ENCODE measurements around the gene PTPRN2. TPM values are rescaled to one million over a fixed set of nuclear protein-coding genes. Genes with fewer than 3 reads are reported as not detected.

Gene PTPRN2
- total RNA-seq, 1 donor from 2014 or later = 2.4 TPM

DNA sequence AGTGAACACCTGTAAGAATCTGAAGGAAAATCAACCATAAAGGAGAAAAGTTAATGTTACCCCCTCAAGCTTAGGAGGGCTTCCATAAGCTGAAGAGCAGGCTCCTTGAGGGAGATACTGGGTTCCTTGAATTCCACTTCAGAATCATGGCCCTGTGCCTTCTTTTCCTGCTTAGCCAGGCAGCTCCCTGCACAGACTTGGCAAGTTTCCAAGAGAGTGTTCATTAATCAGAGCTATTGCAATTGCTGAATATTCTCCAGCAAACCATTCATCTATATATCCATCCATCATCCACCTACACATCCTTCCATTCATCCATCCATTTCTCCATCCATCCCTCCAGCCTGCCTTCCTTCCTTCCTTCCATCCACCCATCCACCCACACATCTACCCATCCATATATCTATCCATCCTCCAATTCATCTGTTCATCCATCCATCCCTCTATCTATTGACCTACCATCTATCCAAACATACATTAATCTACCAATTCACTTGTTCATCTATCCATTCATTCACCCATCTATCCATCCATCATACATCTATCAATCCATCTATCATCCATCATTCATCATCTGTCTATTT is 574.4 kb downstream of the PTPRN2 start:
- no peaks in the 10 kb centered on the region for H3K27me3 ChIP-seq (ENCODE audit: control insufficient read depth, insufficient read depth, low read length)
- no peaks in the 10 kb centered on the region for H3K36me3 ChIP-seq (ENCODE audit: control insufficient read depth, insufficient read depth, low read length)
- no peak overlapping the region for H3K4me3 ChIP-seq (ENCODE audit: low read depth, low read length)
- DNase-seq (ENCODE audit: low read depth) = no peak
- TF ChIP-seq, protein P1, sequence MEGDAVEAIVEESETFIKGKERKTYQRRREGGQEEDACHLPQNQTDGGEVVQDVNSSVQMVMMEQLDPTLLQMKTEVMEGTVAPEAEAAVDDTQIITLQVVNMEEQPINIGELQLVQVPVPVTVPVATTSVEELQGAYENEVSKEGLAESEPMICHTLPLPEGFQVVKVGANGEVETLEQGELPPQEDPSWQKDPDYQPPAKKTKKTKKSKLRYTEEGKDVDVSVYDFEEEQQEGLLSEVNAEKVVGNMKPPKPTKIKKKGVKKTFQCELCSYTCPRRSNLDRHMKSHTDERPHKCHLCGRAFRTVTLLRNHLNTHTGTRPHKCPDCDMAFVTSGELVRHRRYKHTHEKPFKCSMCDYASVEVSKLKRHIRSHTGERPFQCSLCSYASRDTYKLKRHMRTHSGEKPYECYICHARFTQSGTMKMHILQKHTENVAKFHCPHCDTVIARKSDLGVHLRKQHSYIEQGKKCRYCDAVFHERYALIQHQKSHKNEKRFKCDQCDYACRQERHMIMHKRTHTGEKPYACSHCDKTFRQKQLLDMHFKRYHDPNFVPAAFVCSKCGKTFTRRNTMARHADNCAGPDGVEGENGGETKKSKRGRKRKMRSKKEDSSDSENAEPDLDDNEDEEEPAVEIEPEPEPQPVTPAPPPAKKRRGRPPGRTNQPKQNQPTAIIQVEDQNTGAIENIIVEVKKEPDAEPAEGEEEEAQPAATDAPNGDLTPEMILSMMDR (IDR thresholded peaks at IDR 0.05; ENCODE audit: insufficient read depth, low read length, poor library complexity, severe bottlenecking) = no peak

DNA sequence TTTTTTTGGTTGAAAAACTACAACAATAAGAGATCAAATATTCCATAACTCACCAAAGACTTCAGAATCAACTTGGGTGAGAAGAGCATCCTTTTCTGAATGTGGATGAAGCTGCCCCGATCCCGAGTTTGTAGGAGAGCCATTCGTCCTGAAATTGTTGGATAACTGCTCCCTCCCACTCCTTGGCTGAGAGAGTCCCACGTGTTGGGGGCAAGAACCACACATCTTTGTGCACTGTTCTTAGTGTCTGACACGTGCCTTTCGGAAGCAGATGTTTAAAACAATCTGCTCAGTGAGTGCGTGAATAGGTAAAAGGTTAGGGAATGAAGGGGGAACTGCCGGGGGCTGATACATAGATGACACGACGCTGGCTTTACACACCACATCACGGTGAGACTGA is 575.7 kb downstream of the PTPRN2 start:
- H3K36me3 ChIP-seq (ENCODE audit: control insufficient read depth, insufficient read depth, low read length) = no peaks in the 10 kb centered on the region
- no peak overlapping the region for H3K4me3 ChIP-seq (ENCODE audit: low read depth, low read length)
- no peak for DNase-seq (ENCODE audit: low read depth)
- TF ChIP-seq, protein P1 (IDR thresholded peaks at IDR 0.05; ENCODE audit: insufficient read depth, low read length, poor library complexity, severe bottlenecking) = no peak
- no peaks in the 10 kb centered on the region for H3K27me3 ChIP-seq (ENCODE audit: control insufficient read depth, insufficient read depth, low read length)

DNA sequence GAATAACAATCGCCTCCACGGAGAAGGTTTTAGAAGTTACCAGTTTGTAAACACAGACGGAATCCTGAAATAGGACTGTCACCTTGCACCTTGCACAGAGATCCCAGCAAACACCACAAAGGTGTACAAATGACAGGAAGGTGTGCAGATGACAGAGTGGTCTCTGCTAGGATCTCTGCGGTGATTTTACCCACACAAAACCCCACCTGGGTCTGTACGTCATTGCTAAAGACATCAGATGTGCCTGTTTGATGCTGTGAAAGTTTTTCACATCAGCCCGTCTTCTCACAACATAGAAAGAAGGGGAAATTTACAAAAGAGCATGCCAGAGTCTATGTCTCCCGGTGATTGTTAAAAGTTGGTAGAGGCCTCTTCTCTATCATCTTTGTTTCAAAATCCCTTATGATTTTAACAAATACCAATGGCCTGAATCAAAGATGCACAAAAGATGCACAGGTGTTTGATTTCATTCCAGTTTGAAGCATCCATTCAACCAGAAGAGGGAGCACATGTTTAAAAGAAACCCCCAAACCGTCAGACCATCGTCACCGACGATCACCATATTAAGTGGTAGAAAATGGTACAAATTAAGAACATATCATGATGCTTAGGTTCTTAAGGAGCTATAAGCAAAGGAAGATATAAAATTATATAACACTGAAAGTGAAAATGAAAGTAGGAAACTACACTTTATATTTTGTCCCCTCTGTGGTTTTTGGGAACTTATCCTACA is 576.5 kb downstream of the PTPRN2 start:
- no peaks in the 10 kb centered on the region for H3K36me3 ChIP-seq (ENCODE audit: control insufficient read depth, insufficient read depth, low read length)

DNA sequence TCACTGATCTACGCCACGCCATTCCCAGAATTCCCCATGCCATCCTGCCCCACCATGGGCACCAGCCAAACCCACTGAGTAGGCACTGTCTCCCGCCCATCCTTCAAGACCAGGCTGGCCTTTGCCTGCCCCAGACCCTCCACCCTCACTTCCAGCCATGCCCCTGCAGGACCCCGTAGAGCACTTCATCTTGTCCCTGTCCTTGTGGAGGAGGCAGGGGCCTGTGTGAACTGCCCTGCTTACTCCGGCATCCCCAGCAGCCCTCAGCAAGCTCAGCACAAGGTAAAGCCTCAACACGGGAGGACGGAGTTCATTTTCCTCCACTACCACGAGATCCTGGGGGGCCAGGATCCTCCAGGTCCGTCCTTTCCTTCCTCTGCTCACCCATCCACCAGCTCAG is 577.7 kb downstream of the PTPRN2 start:
- no peak for DNase-seq (ENCODE audit: low read depth)
- Histone ChIP-seq H3K4me3 (ENCODE audit: low read depth, low read length) (no peak overlapping the region), H3K27me3 (ENCODE audit: control insufficient read depth, insufficient read depth, low read length) (no peaks in the 10 kb centered on the region), H3K36me3 (ENCODE audit: control insufficient read depth, insufficient read depth, low read length) (no peaks in the 10 kb centered on the region)
- TF ChIP-seq, protein P1 (IDR thresholded peaks at IDR 0.05; ENCODE audit: insufficient read depth, low read length, poor library complexity, severe bottlenecking) = no peak

More for the DNA sequence above, 576.5 kb downstream of the PTPRN2 start:
- Histone ChIP-seq H3K27me3 (ENCODE audit: control insufficient read depth, insufficient read depth, low read length) (no peaks in the 10 kb centered on the region), H3K4me3 (ENCODE audit: low read depth, low read length) (no peak overlapping the region)
- DNase-seq (ENCODE audit: low read depth) = no peak
- TF ChIP-seq, protein P1 (IDR thresholded peaks at IDR 0.05; ENCODE audit: insufficient read depth, low read length, poor library complexity, severe bottlenecking) = no peak

DNA sequence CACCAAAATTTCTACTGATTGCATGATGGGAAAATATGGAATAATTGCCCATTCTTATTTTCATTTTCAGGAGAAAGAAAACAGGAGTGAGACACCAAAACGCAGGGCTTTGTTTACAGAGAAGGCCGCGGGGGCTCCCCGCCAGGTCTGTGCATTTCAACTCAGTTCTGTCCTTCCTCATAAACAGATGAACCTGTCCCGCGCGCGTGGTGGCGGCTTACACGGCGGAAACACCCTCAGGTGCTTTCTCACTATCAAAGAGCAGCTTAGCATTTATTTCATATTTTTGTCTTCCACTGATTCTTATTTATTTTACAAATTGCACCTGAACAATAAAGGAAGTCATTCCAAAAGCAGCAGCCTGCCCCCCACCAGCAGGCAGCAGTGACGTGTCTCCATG is 579.4 kb downstream of the PTPRN2 start:
- TF ChIP-seq, protein P1 (IDR thresholded peaks at IDR 0.05; ENCODE audit: insufficient read depth, low read length, poor library complexity, severe bottlenecking) = no peak
- H3K36me3 ChIP-seq (ENCODE audit: control insufficient read depth, insufficient read depth, low read length) = no peaks in the 10 kb centered on the region
- no peak overlapping the region for H3K4me3 ChIP-seq (ENCODE audit: low read depth, low read length)
- DNase-seq (ENCODE audit: low read depth) = no peak
- no peaks in the 10 kb centered on the region for H3K27me3 ChIP-seq (ENCODE audit: control insufficient read depth, insufficient read depth, low read length)

Measured in kidney epithelial cell (primary cell).